Upper lobe of right lung (tissue), 1 donor: ENCODE measurements around the gene MBD3L4. TPM values are rescaled to one million over a fixed set of nuclear protein-coding genes. Genes with fewer than 3 reads are reported as not detected.

Source experiments
- ATAC-seq: fragments of 200-7000 bp; cut with Tn5 transposase; one replicate; pipeline ENCODE4 v1.9.1; 2020; ENCODE audit warnings: mild to moderate bottlenecking, moderate library complexity
- DNase-seq: peaks from one replicate; pipeline ENCODE4 v3.0.0-alpha.2; 2020
- H3K27ac ChIP-seq: fragments of 200-600 bp; one replicate; pipeline ENCODE4 v1.8.0; 2022
- H3K27me3 ChIP-seq: fragments of 200-600 bp; one replicate; pipeline ENCODE4 v1.8.0; 2022; ENCODE audit warnings: mild to moderate bottlenecking
- H3K36me3 ChIP-seq: fragments of 200-600 bp; one replicate; pipeline ENCODE4 v1.8.0; 2022
- H3K4me1 ChIP-seq: fragments of 200-600 bp; one replicate; pipeline ENCODE4 v1.8.0; 2022
- H3K4me3 ChIP-seq: fragments of 200-600 bp; one replicate; pipeline ENCODE4 v1.8.0; 2022; ENCODE audit warnings: mild to moderate bottlenecking
- H3K9me3 ChIP-seq: fragments of 200-600 bp; one replicate; pipeline ENCODE4 v1.8.0; 2022
- CTCF ChIP-seq: fragments of 200-600 bp; IDR thresholded peaks from one replicate; pipeline ENCODE4 v1.8.0; 2022; ENCODE audit warnings: antibody characterized with exemption
- intact Hi-C: fragments of 100-400 bp; cut with DNase I; formaldehyde crosslinking; loops from one replicate; pipeline ENCODE4 v1.11.0; 2022
- total RNA-seq: library from RNA; stranded (reverse); fragmentation: NEBNext Ultra II Directional; extraction: Animal tissue kit (Norgen Biotek cat#: 25700); gene quantifications from one replicate; pipeline ENCODE4 v1.2.1, GENCODE V29; 2021
- donor health status: DM: no; HTN: yes; CAD: no; lungs with severe emphysema.

The MBD3L4 gene
- total RNA-seq, 1 donor from 2014 or later = not detected

- Histone ChIP-seq H3K4me3 (no peak overlapping the region), H3K36me3 (peaks cover 66% of the 10 kb centered on the region), H3K9me3 (peaks cover 4% of the 10 kb centered on the region), H3K27me3 (no peaks in the 10 kb centered on the region), H3K4me1 (peaks cover 8% of the 10 kb centered on the region), H3K27ac (no peak overlapping the region)
- intact Hi-C loops = no loop called here
- no peak for DNase-seq
- ATAC-seq = no peak
- TF ChIP-seq CTCF = no peak
These were observed 32.6 kb upstream of the MBD3L4 start for GRCh38 chr19:7072541-7072940.

- H3K36me3 ChIP-seq = peaks cover 39% of the 10 kb centered on the region
- no peak for ATAC-seq
- H3K27ac ChIP-seq = peak overlapping the region; percentile 89
- H3K27me3 ChIP-seq = no peaks in the 10 kb centered on the region
- H3K9me3 ChIP-seq = no peaks in the 10 kb centered on the region
- DNase-seq = no peak
- TF ChIP-seq CTCF = no peak
- H3K4me3 ChIP-seq = peak overlapping the region; percentile 99
- H3K4me1 ChIP-seq = peaks cover 8% of the 10 kb centered on the region
- intact Hi-C loops = no loop called here
These were observed 29.9 kb upstream of the MBD3L4 start for GRCh38 chr19:7069904-7070226.

- peak; percentile 99 for ATAC-seq
- DNase-seq = peak; percentile 99
- Histone ChIP-seq H3K27me3 (no peaks in the 10 kb centered on the region), H3K9me3 (no peaks in the 10 kb centered on the region), H3K4me3 (peak within 1 kb of the TSS; percentile 99), H3K27ac (peak within 1 kb of the TSS; percentile 89), H3K4me1 (peaks cover 8% of the 10 kb centered on the region), H3K36me3 (peaks cover 36% of the 10 kb centered on the region)
- intact Hi-C loops = no loop called here
- no peak for TF ChIP-seq CTCF
These were observed 29.3 kb upstream of the MBD3L4 start, which contains the start of gene ZNF557 for GRCh38 chr19:7069042-7069903. TSS of gene ZNF557 (plus strand) at chr19:7069703. CDS start at chr19:7075075, 5,372 bp downstream.

- H3K9me3 ChIP-seq = no peaks in the 10 kb centered on the region
- peak overlapping the region; percentile 13 for H3K4me3 ChIP-seq
- H3K27ac ChIP-seq = no peak overlapping the region
- intact Hi-C loops = no loop called here
- peaks cover 8% of the 10 kb centered on the region for H3K4me1 ChIP-seq
- no peak for TF ChIP-seq CTCF
- no peak for ATAC-seq
- H3K27me3 ChIP-seq = no peaks in the 10 kb centered on the region
- peaks cover 29% of the 10 kb centered on the region for H3K36me3 ChIP-seq
- DNase-seq = no peak
These were observed 28.6 kb upstream of the MBD3L4 start for GRCh38 chr19:7068599-7068998.

GRCh38 chr19:7067716-7068115, 27.7 kb upstream of the MBD3L4 start:
- intact Hi-C loops = no loop called here
- Histone ChIP-seq H3K36me3 (peaks cover 20% of the 10 kb centered on the region), H3K9me3 (no peaks in the 10 kb centered on the region), H3K4me3 (no peak overlapping the region), H3K4me1 (peaks cover 8% of the 10 kb centered on the region), H3K27me3 (no peaks in the 10 kb centered on the region), H3K27ac (no peak overlapping the region)
- DNase-seq (no peak), ATAC-seq (no peak)
- TF ChIP-seq CTCF = no peak
